Tibial nerve (tissue), 4 donors: ENCODE measurements around the gene TUBA3E. TPM values are rescaled to one million over a fixed set of nuclear protein-coding genes. Genes with fewer than 3 reads are reported as not detected.
"Not testable (repeated sequence)": the region's sequence is repeated elsewhere in the genome, so short reads cannot be mapped to it uniquely, and the experiment has no call there.

Experiments
- DNase-seq, 2 donors: peaks; one replicate each; pipeline ENCODE4 v3.0.0-alpha.2; 2019; ENCODE audit warnings: low spot score in 2 of 2
- H3K27ac ChIP-seq, 4 donors: fragments of 200-600 bp; sonication (generic) in 3 of 4; one replicate each; pipeline ENCODE4 v1.5.1; 2017 to 2019; ENCODE audit warnings: mild to moderate bottlenecking in 1 of 4
- H3K27me3 ChIP-seq, 2 donors: fragments of 200-600 bp; sonication (generic) in 1 of 2; one replicate each; pipeline versions ENCODE4 v1.5.1 to v1.6.0; 2017 to 2019
- H3K36me3 ChIP-seq, 3 donors: fragments of 200-600 bp; sonication (generic); one replicate each; pipeline ENCODE4 v1.5.1; 2018 to 2019
- H3K4me1 ChIP-seq, 4 donors: fragments of 200-600 bp; sonication (generic) in 3 of 4; one replicate each; pipeline ENCODE4 v1.5.1; 2017 to 2019
- H3K4me3 ChIP-seq, 4 donors: fragments of 200-600 bp; sonication (generic) in 3 of 4; one replicate each; pipeline ENCODE4 v1.5.1; 2017 to 2019; ENCODE audit warnings: mild to moderate bottlenecking in 1 of 4, moderate library complexity in 1 of 4
- H3K9me3 ChIP-seq, 4 donors: fragments of 200-600 bp; sonication (generic) in 3 of 4; one replicate each; pipeline ENCODE4 v1.5.1; 2017 to 2019
- CTCF ChIP-seq, 5 experiments: fragments of 200-600 bp in 3 of 5; fragments of 450-650 bp in 2 of 5; sonication (generic) in 3 of 5; IDR thresholded peaks; one replicate each; pipeline ENCODE4 v1.5.1; 2016 to 2019; ENCODE audit warnings: antibody characterized with exemption in 5 of 5, mild to moderate bottlenecking in 3 of 5, moderate library complexity in 2 of 5
- EP300 ChIP-seq, 2 donors: sonication (generic); formaldehyde crosslinking; IDR thresholded peaks; one replicate each; pipeline ENCODE4 v1.6.1; 2017; ENCODE audit warnings: antibody characterized with exemption in 2 of 2, mild to moderate bottlenecking in 1 of 2
- POLR2A ChIP-seq, 2 donors: fragments of 450-650 bp; IDR thresholded peaks; one replicate each; pipeline ENCODE4 v1.6.1; 2017; ENCODE audit warnings: antibody characterized with exemption in 2 of 2, mild to moderate bottlenecking in 2 of 2, moderate library complexity in 2 of 2
- WGBS, 2 donors: methylation state at CpG; one replicate each; pipeline ENCODE4 v1.1.5; 2018; 5-methylcytosine and 5-hydroxymethylcytosine counted together
- total RNA-seq, 4 donors: library from RNA; depleted of rRNA; stranded (reverse); fragments of >200 nt; gene quantifications; one replicate each; pipeline ENCODE4 v1.1.0, GENCODE V29; 2016

The TUBA3E gene
- total RNA-seq, 4 donors from 2014 or later = not detected

DNA sequence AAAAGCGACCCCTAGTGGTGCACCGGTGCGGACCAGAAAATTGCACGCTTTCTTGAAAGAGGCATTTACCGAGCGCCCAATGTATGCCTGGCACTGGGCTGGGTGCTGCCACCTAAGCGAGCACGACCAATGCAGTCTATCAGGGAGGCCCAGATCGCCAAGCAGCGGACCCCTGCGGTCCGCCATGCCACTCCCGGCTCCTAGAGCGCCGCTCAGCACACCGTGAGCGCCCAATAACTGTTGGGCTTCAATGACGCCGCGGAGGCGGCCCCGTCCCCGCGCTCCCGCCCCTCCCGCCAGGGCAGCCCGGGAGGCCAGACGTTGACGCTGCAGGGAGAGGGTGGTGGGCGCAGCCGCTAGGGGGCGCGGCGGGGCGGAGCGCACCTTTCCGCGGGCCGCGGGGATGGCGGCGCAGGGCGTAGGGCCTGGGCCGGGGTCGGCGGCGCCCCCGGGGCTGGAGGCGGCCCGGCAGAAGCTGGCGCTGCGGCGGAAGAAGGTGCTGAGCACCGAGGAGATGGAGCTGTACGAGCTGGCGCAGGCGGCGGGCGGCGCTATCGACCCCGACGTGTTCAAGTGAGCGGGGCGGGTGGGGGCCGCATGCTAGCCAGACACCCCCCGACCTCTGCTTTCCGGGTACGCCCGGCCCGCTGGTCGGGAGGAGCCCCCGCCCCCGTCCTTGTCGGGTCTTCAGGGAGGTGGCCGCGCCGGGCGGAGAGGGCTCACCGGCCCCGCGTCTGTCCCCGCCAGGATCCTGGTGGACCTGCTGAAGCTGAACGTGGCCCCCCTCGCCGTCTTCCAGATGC, 16.2 kb downstream of the TUBA3E start, which contains the start of gene MZT2B:
Gene MZT2B (plus strand): TSS at position 383 of the 803 bp plus-strand sequence. CDS start 21 bp downstream, at position 404.
- Histone ChIP-seq H3K27ac (peak within 1 kb of the TSS; percentile 78 to 94 (median 88)), H3K4me1 (peaks cover 0 to 31% (median 17%) of the 10 kb centered on the region in 4 donors), H3K4me3 (peak within 1 kb of the TSS; percentile 65 to 90 (median 75)), H3K36me3 (peaks cover 0 to 14% (median 0%) of the 10 kb centered on the region in 3 donors)
- not testable (repeated sequence) for H3K9me3 ChIP-seq, H3K27me3 ChIP-seq
- WGBS, 2 donors = 0% methylated on average over 6 to 12 of the region's 86 CpGs
- DNase-seq = peak; percentile 67 to 69
- TF ChIP-seq CTCF (IDR thresholded peaks at IDR 0.05) (peak; percentile 82 to 96 (median 93)), POLR2A (IDR thresholded peaks at IDR 0.05) (peak in 1 of 2 donors; percentile 22)

DNA sequence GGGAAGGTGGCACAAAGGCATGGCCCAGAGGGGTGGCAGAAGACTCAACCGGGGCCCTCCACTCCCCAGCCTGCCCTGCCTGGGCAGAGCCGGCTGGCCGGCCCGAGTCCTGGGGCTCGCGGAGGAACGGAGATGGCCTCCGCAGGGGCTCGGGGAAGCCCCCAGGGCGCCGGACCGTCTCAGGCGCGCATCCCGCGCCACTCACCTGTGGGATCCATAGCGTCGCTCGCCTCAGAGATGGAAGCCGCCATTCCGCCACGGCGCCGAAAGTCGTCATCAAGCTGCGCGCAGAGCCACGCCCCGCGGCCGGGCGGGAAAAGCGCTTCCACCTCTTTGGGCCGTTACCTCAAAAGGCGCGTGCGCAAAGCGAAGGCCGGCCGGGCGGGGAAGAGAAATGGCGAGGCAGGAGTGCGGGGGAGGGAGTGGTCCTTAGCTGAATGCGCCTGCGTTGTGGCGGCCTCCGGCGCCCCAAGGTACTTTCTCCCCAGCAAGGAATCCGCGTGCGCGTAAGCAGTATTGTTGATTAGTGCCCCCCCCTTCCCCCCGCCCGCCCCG, 16.8 kb downstream of the TUBA3E start, which contains the start of gene SMPD4:
Gene SMPD4 (minus strand): TSS at position 278 of the 555 bp plus-strand sequence. CDS start 5,010 bp downstream, outside the sequence.
- 0% methylated on average over 42 to 44 of the region's 55 CpGs for WGBS, 2 donors
- H3K27ac ChIP-seq = peak within 1 kb of the TSS; percentile 78 to 94 (median 88)
- TF ChIP-seq CTCF (IDR thresholded peaks at IDR 0.05) (no peak), EP300 (IDR thresholded peaks at IDR 0.05) (peak; percentile 58 to 88), POLR2A (IDR thresholded peaks at IDR 0.05) (no peak)
- peaks cover 0 to 31% (median 17%) of the 10 kb centered on the region in 4 donors for H3K4me1 ChIP-seq
- no peaks in the 10 kb centered on the region for H3K27me3 ChIP-seq
- peak within 1 kb of the TSS; percentile 65 to 90 (median 75) for H3K4me3 ChIP-seq
- peaks cover 0 to 17% (median 0%) of the 10 kb centered on the region in 3 donors for H3K36me3 ChIP-seq
- no peaks in the 10 kb centered on the region for H3K9me3 ChIP-seq
- DNase-seq = peak; percentile 92 to 93

DNA sequence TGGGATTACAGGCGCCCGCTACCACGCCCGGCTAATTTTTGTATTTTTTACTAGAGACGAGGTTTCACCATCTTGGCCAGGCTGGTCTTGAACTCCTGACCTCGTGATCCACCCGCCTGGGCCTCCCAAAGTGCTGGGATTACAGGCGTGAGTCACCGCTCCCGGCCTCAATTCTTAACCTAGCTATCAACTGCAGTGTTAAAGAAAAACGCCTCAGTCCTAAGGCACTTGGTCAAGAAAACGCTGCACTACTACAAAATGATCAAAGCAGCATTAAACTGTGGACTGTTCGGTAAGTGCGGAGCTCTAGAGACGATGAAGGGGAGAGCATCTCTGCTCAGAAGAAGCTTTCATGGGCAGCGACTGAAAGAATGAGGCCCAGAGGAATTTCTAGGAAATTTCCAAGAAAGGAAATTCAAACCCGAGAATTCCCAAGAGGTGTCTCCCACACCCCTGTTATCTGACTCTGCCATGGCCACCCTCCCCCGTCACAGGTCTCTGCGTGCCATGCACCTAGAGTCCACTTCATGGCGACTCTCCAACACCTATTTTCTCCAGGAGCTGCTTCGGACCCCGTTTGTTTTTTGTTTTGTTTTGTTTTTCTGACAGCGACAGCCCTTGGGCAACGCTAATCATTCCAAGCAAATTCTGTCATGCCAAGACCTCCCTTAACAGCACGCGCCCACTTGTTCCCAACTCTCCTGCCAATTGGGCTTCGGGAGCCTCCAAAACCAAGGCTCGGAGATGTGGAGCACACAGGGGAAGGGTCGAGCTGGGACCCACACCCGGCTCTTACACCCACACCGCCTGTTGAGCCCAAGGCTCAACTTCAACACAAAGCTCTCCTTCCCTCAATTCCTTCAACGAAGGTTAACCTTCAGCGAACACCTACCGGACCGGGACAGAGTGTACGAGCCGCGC, 17.6 kb downstream of the TUBA3E start:
- Histone ChIP-seq H3K36me3 (peaks cover 0 to 22% (median 0%) of the 10 kb centered on the region in 3 donors), H3K27ac (peak overlapping the region; percentile 78 to 94 (median 88)), H3K4me1 (peaks cover 0 to 31% (median 17%) of the 10 kb centered on the region in 4 donors), H3K4me3 (peak overlapping the region; percentile 65 to 90 (median 75))
- not testable (repeated sequence) for DNase-seq, H3K9me3 ChIP-seq, H3K27me3 ChIP-seq
- WGBS, 2 donors = 25 to 28% methylated on average over 33 to 38 of the region's 38 CpGs

DNA sequence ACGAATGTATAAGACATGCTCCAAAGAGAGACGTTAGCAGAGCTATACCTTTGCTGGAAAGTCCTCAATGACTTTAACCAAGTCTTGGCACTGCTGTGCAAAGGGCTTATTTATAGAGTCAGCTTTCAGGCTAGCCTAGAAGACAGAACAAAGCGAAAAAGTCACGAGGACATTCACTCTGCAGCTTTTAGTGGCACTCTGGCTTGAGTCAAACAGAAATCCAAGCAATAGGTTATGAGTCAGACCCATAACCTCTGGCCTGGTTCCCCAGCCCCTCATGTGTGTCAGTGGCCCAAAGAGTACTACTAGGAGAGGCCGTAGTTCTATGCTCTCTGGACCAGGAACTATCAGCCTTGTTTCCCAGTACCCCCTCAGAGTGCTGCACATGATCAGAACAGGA, 23.4 kb downstream of the TUBA3E start:
- H3K4me3 ChIP-seq, H3K9me3 ChIP-seq, DNase-seq, H3K27me3 ChIP-seq, H3K27ac ChIP-seq, H3K4me1 ChIP-seq: not testable (repeated sequence)
- 89 to 93% methylated on average over 5 of the region's 5 CpGs for WGBS, 2 donors
- peaks cover 0 to 71% (median 5%) of the 10 kb centered on the region in 3 donors for H3K36me3 ChIP-seq

DNA sequence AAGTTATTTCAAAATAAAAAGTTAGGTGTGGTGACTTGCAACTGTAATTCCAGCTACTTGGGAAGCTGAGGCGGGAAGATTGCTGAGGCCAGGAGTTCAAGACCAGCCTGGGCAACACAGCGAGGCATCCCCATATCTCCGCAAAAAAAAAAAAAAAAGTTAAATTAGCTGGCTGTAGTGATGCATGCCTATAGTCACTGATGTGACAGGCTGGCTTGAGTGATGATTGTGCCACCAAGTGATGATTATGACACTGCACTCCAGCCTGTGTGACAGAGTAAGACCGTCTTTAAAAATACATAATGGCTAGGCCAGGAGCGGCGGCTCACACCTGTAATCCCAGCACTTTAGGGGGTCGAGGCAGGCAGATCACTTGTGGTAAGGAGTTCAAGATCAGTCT, 28.3 kb downstream of the TUBA3E start:
- no peak overlapping the region for H3K4me3 ChIP-seq
- TF ChIP-seq EP300 (IDR thresholded peaks at IDR 0.05) (no peak), POLR2A (IDR thresholded peaks at IDR 0.05) (no peak), CTCF (IDR thresholded peaks at IDR 0.05) (no peak)
- H3K36me3 ChIP-seq = peaks cover 0 to 95% (median 3%) of the 10 kb centered on the region in 3 donors
- WGBS, 2 donors = 95% methylated on average over 7 of the region's 7 CpGs
- DNase-seq = no peak
- no peak overlapping the region for H3K27ac ChIP-seq
- H3K27me3 ChIP-seq = no peaks in the 10 kb centered on the region
- H3K4me1 ChIP-seq = no peaks in the 10 kb centered on the region
- no peaks in the 10 kb centered on the region for H3K9me3 ChIP-seq

DNA sequence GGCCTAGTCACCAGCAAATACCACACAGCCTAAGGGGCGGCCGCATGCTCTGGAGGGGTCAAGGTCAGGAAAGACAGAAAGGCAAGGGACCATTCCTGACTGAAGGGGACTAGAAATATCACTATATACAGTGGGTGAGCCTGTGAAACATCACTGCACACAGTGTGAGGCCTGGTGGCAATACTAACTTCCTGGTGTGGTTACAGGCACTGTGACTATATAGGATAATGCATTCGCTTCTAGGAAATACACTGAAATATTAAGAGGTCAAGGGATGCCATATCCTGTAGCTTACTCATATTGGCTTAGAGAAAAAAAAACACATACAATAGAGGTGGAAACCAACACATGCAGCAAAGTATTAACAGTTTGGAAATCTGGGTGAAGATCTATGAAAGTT, 29.1 kb downstream of the TUBA3E start:
- H3K27ac ChIP-seq, H3K27me3 ChIP-seq, DNase-seq, H3K4me3 ChIP-seq, H3K4me1 ChIP-seq, H3K9me3 ChIP-seq: not testable (repeated sequence)
- peaks cover 0 to 95% (median under 1%) of the 10 kb centered on the region in 3 donors for H3K36me3 ChIP-seq
- 83 to 100% methylated on average over 3 of the region's 3 CpGs for WGBS, 2 donors

GRCh38 chr2:130166611-130167010, 31.6 kb downstream of the TUBA3E start:
- WGBS, 2 donors = 68 to 87% methylated on average over 3 of the region's 3 CpGs
- not testable (repeated sequence) for H3K9me3 ChIP-seq, H3K27ac ChIP-seq, H3K27me3 ChIP-seq, DNase-seq, H3K4me3 ChIP-seq, H3K4me1 ChIP-seq
- H3K36me3 ChIP-seq = peaks cover 0 to 92% (median 7%) of the 10 kb centered on the region in 3 donors
